ENCODE results near the gene OSBPL5. TPM values are rescaled to one million over a fixed set of nuclear protein-coding genes. Genes with fewer than 3 reads are reported as not detected.
A peak's percentile ranks its signal among the peaks of the same experiment; 100 is the strongest.

The OSBPL5 gene
- total RNA-seq, 1 donor from 2014 or later = 55.2 TPM

DNA sequence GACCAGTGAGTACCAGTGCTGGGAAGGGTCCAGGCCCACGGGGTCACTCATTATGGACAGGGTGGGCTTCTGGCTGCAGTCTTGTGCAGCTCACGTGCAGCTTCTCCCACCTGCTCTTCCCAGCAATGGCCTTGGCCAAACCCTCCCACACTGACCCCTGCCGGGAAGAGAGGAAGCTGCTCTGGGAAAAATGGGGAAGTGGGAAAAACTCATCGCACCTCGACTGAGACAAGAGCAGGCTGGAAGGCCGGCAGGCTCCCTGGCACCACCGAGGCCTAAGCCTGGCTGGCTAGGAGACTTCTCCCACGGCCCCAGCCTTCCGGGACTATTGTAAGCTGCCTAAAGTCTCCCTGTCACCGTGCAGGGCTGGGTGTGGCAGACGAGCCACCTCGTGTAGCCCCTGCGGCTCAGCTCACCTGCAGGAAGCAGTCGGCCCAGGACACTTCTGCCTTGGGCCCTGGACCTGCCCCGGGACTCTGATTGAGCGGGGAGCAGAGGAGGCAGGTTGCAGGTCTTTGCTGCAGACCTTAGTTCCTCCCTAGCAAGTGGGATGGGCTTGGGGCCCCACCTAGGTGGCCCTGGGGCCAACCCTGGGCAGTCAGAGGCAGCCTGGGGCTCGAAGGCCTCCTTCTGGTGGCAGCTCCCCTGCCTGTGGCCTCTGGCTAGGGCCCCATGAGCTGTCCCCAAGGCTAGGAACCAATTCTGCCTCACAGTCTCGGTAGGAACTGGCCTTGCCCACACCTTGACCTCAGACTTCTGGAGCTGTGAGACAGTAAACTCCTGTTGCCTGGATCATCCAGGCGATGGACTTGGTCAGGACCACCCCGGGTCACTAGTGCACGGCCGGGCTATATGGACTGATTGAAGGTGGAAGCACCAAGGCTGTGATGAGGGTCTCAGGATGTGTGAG, 30.4 kb upstream of the OSBPL5 start:
- no peaks in the 10 kb centered on the region for H3K36me3 Mint-ChIP-seq (ENCODE audit: low read depth, unreplicated experiment)
- TF ChIP-seq, protein P1, sequence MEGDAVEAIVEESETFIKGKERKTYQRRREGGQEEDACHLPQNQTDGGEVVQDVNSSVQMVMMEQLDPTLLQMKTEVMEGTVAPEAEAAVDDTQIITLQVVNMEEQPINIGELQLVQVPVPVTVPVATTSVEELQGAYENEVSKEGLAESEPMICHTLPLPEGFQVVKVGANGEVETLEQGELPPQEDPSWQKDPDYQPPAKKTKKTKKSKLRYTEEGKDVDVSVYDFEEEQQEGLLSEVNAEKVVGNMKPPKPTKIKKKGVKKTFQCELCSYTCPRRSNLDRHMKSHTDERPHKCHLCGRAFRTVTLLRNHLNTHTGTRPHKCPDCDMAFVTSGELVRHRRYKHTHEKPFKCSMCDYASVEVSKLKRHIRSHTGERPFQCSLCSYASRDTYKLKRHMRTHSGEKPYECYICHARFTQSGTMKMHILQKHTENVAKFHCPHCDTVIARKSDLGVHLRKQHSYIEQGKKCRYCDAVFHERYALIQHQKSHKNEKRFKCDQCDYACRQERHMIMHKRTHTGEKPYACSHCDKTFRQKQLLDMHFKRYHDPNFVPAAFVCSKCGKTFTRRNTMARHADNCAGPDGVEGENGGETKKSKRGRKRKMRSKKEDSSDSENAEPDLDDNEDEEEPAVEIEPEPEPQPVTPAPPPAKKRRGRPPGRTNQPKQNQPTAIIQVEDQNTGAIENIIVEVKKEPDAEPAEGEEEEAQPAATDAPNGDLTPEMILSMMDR (IDR thresholded peaks at IDR 0.05; ENCODE audit: unreplicated experiment) = no peak
- peaks cover 8% of the 10 kb centered on the region for H3K27me3 Mint-ChIP-seq (ENCODE audit: unreplicated experiment)
- peaks cover 3% of the 10 kb centered on the region for H3K4me1 Mint-ChIP-seq (ENCODE audit: unreplicated experiment)
- H3K9me3 Mint-ChIP-seq (ENCODE audit: unreplicated experiment) = no peaks in the 10 kb centered on the region
- H3K4me3 Mint-ChIP-seq (ENCODE audit: unreplicated experiment) = no peak overlapping the region
- H3K27ac Mint-ChIP-seq (ENCODE audit: unreplicated experiment) = peak overlapping the region; percentile 84
- DNase-seq (ENCODE audit: low spot score) = no peak

DNA sequence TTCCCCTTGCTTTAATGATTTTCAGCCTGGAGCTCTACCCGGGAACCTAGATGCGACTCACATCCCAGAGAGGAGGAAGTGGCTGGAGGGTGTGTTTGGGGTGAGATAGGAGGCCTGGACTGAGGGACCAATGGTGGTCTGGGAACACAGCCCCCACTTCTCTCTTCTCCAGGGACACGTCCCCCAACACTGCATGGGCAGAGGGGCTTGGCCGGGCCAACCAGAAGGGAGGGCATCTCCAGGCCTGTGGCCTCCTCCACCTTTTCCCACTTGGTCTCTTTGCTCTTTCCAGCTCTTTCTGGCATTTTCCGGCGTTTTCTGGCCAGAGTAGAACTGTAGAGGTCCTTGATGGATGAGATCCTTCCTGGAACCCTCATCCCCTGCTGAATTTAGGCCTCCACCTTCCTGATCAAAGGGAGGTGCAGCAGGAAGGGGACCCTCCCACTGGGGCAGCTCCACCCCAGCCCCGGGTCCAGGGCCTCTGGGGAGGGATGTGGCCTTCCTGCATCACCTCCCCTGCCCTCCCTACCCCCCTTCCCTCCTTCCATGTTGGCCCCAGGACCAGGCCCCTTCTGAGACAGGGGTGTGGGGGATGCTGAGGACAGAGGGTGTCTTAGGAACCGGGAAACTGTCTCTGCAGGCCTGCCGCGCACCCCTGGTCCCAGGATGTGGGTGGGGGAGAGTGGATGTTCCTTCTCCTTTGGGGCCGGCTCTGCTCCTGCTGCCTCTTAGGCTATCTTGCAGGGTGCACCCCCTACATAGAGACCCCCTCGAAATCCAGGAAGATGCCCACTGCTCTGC, 29.1 kb upstream of the OSBPL5 start:
- DNase-seq (ENCODE audit: low spot score) = no peak
- H3K36me3 Mint-ChIP-seq (ENCODE audit: low read depth, unreplicated experiment) = no peaks in the 10 kb centered on the region
- TF ChIP-seq, protein P1 (IDR thresholded peaks at IDR 0.05; ENCODE audit: unreplicated experiment) = no peak
- no peak overlapping the region for H3K4me3 Mint-ChIP-seq (ENCODE audit: unreplicated experiment)
- no peaks in the 10 kb centered on the region for H3K9me3 Mint-ChIP-seq (ENCODE audit: unreplicated experiment)
- no peak overlapping the region for H3K27ac Mint-ChIP-seq (ENCODE audit: unreplicated experiment)
- H3K27me3 Mint-ChIP-seq (ENCODE audit: unreplicated experiment) = peaks cover 9% of the 10 kb centered on the region
- peaks cover 3% of the 10 kb centered on the region for H3K4me1 Mint-ChIP-seq (ENCODE audit: unreplicated experiment)

DNA sequence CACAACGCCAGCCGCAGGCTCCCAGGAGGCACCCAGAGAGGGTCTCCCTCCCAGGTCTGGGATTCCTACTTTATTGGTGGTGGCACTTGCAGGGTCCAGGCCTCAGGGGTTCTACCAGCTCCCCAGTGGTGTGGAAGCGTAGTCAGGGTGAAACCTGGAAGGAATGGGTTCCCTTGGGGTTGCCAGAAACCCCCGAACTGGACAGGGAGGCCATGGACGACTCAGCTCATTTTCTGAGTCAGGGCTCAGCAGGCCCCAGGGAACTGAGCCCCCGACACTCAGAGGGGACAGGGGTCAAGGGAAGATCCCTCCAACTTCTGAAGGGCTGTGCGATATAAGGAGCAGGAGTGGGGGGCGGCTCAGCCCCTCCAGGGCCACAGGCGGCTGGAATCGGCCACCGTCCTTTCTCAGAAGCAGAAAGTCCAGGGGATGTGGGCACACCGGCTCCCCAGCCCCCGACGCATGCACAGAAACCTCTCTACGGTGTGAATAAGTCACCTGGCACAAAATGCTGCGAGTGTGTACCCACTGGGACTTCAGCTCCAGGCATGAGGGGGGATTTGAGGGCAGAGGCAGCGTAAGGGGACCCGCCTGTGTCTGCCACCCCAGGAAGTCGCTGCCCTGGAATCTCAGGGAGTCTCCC, 28.4 kb upstream of the OSBPL5 start:
- Mint-ChIP-seq H3K4me1 (ENCODE audit: unreplicated experiment) (peaks cover 3% of the 10 kb centered on the region), H3K4me3 (ENCODE audit: unreplicated experiment) (no peak overlapping the region), H3K27me3 (ENCODE audit: unreplicated experiment) (peaks cover 8% of the 10 kb centered on the region), H3K27ac (ENCODE audit: unreplicated experiment) (no peak overlapping the region), H3K36me3 (ENCODE audit: low read depth, unreplicated experiment) (no peaks in the 10 kb centered on the region), H3K9me3 (ENCODE audit: unreplicated experiment) (no peaks in the 10 kb centered on the region)
- no peak for DNase-seq (ENCODE audit: low spot score)
- TF ChIP-seq, protein P1 (IDR thresholded peaks at IDR 0.05; ENCODE audit: unreplicated experiment) = no peak

DNA sequence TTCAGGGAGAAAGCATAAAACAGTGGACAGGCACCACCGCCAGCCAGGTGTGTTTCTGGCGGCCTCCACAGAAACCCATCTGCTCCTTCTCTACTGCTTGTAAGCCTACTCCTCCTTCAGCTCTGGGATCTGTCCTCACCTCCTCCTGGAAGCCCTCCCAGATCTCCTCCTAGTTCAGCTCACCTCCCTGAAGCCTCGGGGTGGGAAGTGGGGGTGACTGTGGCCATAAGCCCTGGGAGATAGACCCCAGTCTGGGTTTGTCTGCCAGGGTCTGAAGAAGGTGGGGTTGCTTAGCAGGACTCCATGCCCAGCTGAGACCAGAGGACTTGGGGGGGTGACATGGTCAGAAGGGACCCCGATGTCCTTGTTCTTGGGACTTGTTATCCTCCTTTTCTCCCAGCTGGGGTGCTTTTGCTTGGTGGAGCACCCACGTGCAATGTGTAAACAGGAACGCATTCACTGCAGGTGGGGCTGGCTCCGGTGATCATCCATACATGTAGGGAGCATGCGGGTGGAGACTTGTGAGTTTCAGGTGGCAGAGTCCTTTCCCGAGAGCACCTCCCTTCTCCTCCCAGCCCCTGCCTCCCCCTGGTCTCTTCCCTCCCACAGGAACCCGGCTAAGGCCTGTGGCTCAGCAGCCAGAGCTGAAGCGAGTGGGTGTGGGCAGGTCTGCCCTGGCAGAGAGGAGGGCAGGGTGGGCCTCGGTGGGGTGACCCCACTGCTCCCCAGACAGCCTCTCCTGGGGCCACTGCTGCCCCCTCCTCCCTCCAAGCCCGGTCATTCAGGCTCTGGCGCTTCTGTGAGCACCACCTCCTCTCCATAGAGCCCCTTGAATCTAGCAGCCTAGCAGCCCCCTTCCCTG, 27.6 kb upstream of the OSBPL5 start:
- Mint-ChIP-seq H3K27ac (ENCODE audit: unreplicated experiment) (no peak overlapping the region), H3K36me3 (ENCODE audit: low read depth, unreplicated experiment) (no peaks in the 10 kb centered on the region), H3K4me3 (ENCODE audit: unreplicated experiment) (no peak overlapping the region), H3K27me3 (ENCODE audit: unreplicated experiment) (peaks cover 6% of the 10 kb centered on the region), H3K9me3 (ENCODE audit: unreplicated experiment) (no peaks in the 10 kb centered on the region), H3K4me1 (ENCODE audit: unreplicated experiment) (peaks cover 3% of the 10 kb centered on the region)
- no peak for DNase-seq (ENCODE audit: low spot score)
- TF ChIP-seq, protein P1 (IDR thresholded peaks at IDR 0.05; ENCODE audit: unreplicated experiment) = no peak

All from endothelial cell (in vitro differentiated cells).